ENCODE measurements around the gene TM4SF18. TPM values are rescaled to one million over a fixed set of nuclear protein-coding genes. Genes with fewer than 3 reads are reported as not detected.

TM4SF18 gene
- total RNA-seq (2014; rRNA removed; shearing (Covaris generic)): 5.0 and 5.3 TPM in 2 replicates

GRCh38 chr3:149333176-149333859, at the start of gene TM4SF18:
Gene TM4SF18 (minus strand): TSS chr3:149333636. CDS start chr3:149333382, 254 bp downstream.

GRCh38 chr3:149377408-149378364, 44.2 kb upstream of the TM4SF18 start, which contains the start of gene TM4SF1:
Gene TM4SF1 (minus strand): TSS chr3:149377649. CDS start chr3:149377547, 102 bp downstream.

Other genes starting within 250 kb of the TM4SF18 start
- 36.9 and 39.1 TPM in 2 replicates for gene HLTF, start 247.1 kb downstream of the TM4SF18 start, total RNA-seq (2014; rRNA removed; shearing (Covaris generic))
- 5.4 and 6.6 TPM in 2 replicates for gene HPS3, start 204.0 kb downstream of the TM4SF18 start, total RNA-seq (2014; rRNA removed; shearing (Covaris generic))
- not detected in 2 replicates for gene CP, start 111.8 kb downstream of the TM4SF18 start, total RNA-seq (2014; rRNA removed; shearing (Covaris generic))
- gene TM4SF1, start 44.0 kb upstream of the TM4SF18 start, total RNA-seq (2014; rRNA removed; shearing (Covaris generic)): 147 and 154 TPM in 2 replicates
- gene TM4SF4, start 141.1 kb upstream of the TM4SF18 start, total RNA-seq (2014; rRNA removed; shearing (Covaris generic)): not detected in 2 replicates

All from A375 (cell line).